SU-DHL-6 (cell line): ENCODE results near the gene BCAS4.
"Not testable (repeated sequence)": the region's sequence is repeated elsewhere in the genome, so short reads cannot be mapped to it uniquely, and the experiment has no call there.

Source experiments
- H2AFZ ChIP-seq: fragments of 200-600 bp; sonication (generic); 2 replicates; pipeline ENCODE4 v1.6.1; 2014; ENCODE audit warnings: low read depth, mild to moderate bottlenecking, moderate library complexity, mixed read lengths, antibody characterized with exemption, low read length; ENCODE audit not compliant: severe bottlenecking
- H3F3A ChIP-seq: fragments of 200-600 bp; shearing (Covaris generic); 2 replicates; pipeline ENCODE4 v1.6.0; 2016; ENCODE audit warnings: antibody characterized with exemption, mild to moderate bottlenecking; ENCODE audit not compliant: insufficient read depth
- H3K27ac ChIP-seq: fragments of 200-600 bp; sonication (generic); 2 replicates; pipeline ENCODE4 v1.5.1; 2016; ENCODE audit warnings: low read depth, mild to moderate bottlenecking, low read length, moderate library complexity, mixed read lengths
- H3K27me3 ChIP-seq: fragments of 200-600 bp; sonication (generic), shearing (Covaris generic); 2 replicates; pipeline ENCODE4 v1.6.0; 2014; ENCODE audit warnings: mild to moderate bottlenecking, low read length
- H3K36me3 ChIP-seq: fragments of 200-600 bp; sonication (generic); 2 replicates; pipeline ENCODE4 v1.6.1; 2014; ENCODE audit warnings: mild to moderate bottlenecking, low read length, mixed read lengths
- H3K4me2 ChIP-seq: fragments of 300-600, 200-600 bp; shearing (Covaris generic), sonication (generic); 2 replicates; pipeline ENCODE4 v1.6.0; 2014; ENCODE audit warnings: low read length, low read depth, mild to moderate bottlenecking; ENCODE audit not compliant: poor library complexity, severe bottlenecking
- H3K4me3 ChIP-seq: fragments of 200-600 bp; sonication (generic); 2 replicates; pipeline ENCODE4 v1.5.1; 2014; ENCODE audit warnings: antibody characterized with exemption, low read length, mild to moderate bottlenecking, mixed read lengths; ENCODE audit not compliant: insufficient read depth, poor library complexity, severe bottlenecking
- H3K79me2 ChIP-seq: fragments of 200-600 bp; sonication (generic); 2 replicates; pipeline ENCODE4 v1.6.1; 2014; ENCODE audit warnings: mild to moderate bottlenecking, low read length, moderate library complexity; ENCODE audit not compliant: insufficient read depth
- H3K9ac ChIP-seq: fragments of 200-600 bp; sonication (generic); 2 replicates; pipeline ENCODE4 v1.7.0; 2014; ENCODE audit warnings: mild to moderate bottlenecking, low read length
- H3K9me2 ChIP-seq: fragments of 200-600 bp; sonication (generic); replicated peaks from 2 replicates; pipeline ENCODE4 v1.6.1; 2014; ENCODE audit warnings: low read length; ENCODE audit not compliant: insufficient read depth
- H3K9me3 ChIP-seq: fragments of 200-600 bp; sonication (generic); 2 replicates; pipeline ENCODE4 v1.6.1; 2014; ENCODE audit warnings: low read length, mixed read lengths; ENCODE audit not compliant: insufficient read depth
- H4K20me1 ChIP-seq: fragments of 200-600 bp; sonication (generic); 2 replicates; pipeline ENCODE4 v1.6.1; 2014; ENCODE audit warnings: low read depth, mild to moderate bottlenecking, antibody characterized with exemption, low read length, moderate library complexity, mixed read lengths
- EZH2phosphoT487 ChIP-seq: fragments of 200-600 bp; sonication (generic), shearing (Covaris generic); conservative IDR thresholded peaks from 2 replicates; pipeline ENCODE4 v1.6.1; 2018; ENCODE audit warnings: mild to moderate bottlenecking, antibody characterized with exemption, low read length, moderate library complexity, mixed read lengths
- TF ChIP-seq, protein P1 (sequence below): fragments of 200-600 bp; sonication (generic); IDR thresholded peaks from one replicate; pipeline ENCODE4 v1.5.1; 2017; ENCODE audit warnings: antibody characterized with exemption, mild to moderate bottlenecking, low read length, moderate library complexity; ENCODE audit not compliant: insufficient read depth, poor library complexity, severe bottlenecking

Gene BCAS4

DNA sequence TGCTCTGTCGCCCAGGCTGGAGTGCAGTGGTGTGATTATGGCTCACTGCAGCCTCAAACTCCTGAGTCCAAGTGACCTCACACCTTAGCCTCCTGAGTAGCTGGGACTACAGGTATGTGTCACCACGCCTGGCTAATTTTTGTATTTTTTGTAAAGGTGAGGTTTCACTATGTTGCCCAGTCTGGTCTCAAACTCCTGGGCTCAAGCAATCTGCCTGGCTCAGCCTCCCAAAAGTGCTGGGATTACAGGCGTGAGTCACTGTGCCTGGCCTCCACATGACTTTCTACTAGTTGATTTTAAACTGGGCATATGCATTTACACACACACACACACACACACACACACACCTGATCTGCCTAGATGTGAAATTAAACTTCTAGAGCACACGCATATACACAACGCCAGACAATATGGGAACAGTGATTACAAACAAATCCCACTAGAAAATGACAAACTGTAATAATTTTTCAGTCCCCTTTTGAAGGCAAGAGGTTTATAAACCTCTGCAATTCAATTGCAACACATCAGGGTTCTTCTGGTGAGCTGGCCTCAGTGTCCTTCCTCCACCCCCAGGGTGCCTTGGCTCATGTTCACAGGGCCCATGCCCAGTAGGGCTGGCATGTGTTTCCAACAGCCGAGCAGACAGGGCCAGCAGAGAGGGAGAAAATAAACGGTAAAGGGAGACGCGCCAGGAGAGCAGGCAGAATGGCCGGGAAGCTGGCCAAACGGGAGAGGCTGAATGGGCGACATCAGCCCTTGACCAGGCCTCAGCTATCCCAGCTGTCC is 32.2 kb upstream of the BCAS4 start:
- Histone ChIP-seq H3K79me2 (no peaks in the 10 kb centered on the region), H3K36me3 (no peaks in the 10 kb centered on the region), H3K9ac (no peak overlapping the region), H4K20me1 (no peaks in the 10 kb centered on the region), H3K4me2 (no peak overlapping the region), H3K9me2 (no peaks in the 10 kb centered on the region), H3F3A (no peaks in the 10 kb centered on the region), H3K27ac (no peak overlapping the region), H2AFZ (no peak overlapping the region), H3K27me3 (no peaks in the 10 kb centered on the region), H3K4me3 (no peak overlapping the region), H3K9me3 (no peaks in the 10 kb centered on the region)
- no peak for TF ChIP-seq EZH2phosphoT487
- TF ChIP-seq, protein P1, sequence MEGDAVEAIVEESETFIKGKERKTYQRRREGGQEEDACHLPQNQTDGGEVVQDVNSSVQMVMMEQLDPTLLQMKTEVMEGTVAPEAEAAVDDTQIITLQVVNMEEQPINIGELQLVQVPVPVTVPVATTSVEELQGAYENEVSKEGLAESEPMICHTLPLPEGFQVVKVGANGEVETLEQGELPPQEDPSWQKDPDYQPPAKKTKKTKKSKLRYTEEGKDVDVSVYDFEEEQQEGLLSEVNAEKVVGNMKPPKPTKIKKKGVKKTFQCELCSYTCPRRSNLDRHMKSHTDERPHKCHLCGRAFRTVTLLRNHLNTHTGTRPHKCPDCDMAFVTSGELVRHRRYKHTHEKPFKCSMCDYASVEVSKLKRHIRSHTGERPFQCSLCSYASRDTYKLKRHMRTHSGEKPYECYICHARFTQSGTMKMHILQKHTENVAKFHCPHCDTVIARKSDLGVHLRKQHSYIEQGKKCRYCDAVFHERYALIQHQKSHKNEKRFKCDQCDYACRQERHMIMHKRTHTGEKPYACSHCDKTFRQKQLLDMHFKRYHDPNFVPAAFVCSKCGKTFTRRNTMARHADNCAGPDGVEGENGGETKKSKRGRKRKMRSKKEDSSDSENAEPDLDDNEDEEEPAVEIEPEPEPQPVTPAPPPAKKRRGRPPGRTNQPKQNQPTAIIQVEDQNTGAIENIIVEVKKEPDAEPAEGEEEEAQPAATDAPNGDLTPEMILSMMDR = no peak

DNA sequence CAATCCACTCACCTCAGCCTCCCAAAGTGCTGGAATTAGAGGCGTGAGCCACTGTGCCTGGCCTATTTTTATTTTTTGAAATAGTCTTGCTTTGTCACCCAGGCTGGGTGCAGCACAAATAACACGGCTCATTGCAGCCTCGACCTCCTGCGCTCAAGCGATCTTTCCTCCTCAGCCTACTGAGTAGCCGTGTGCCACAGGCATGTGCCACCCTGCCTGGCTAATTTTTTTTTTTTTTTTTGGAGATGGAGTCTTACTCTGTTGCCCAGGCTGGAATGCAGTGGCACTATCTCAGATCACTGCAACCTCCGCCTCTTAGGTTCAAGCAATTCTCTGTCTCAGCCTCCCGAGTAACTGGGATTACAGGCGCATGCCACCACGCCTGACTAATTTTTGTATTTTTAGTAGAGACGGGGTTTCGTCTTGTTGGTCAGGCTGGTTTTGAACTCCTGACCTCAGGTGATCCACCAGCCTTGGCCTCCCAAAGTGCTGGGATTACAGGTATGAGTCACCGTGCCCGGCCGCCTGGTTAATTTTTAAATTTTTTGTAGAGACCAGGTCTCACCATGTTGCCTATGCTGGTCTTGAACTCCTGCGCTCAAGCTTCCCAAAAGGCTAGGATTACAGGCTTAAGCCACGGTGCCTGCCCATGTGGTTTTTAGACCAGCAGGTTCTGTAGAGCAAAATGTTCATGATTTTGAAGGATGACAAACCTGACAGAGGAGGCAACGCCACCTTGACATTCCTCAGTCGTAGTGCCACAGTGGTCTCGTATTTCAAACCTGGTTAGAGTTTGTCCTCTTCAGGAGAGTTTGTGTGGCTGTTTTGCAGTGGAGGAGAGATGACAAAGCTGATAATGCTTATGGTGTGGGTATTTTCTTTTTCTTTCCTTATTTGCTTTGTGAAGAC is 31.1 kb upstream of the BCAS4 start:
- H4K20me1 ChIP-seq, H3K9me3 ChIP-seq, H3K4me2 ChIP-seq, H3K79me2 ChIP-seq, H3K9me2 ChIP-seq, H3K27me3 ChIP-seq, H3F3A ChIP-seq, H2AFZ ChIP-seq, H3K4me3 ChIP-seq, H3K36me3 ChIP-seq, H3K9ac ChIP-seq, H3K27ac ChIP-seq: not testable (repeated sequence)

DNA sequence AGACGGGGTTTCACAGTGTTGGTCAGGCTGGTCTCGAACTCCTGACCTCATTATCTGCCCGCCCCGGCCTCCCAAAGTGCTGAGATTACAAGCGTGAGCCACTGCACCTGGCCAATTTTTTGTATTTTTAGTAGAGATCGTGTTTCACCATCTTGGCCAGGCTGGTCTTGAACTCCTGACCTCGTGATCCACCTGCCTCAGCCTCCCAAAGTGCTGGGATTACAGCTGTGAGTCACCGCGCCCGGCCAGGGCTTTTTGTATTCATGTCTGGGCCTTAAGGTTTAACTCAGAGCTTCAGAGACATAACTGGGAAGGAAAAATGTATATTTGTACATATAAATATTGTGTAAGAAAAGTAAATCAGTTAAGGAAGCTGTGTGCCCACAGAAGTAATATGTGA is 29.6 kb upstream of the BCAS4 start:
- not testable (repeated sequence) for H2AFZ ChIP-seq, H3K36me3 ChIP-seq, H3K27me3 ChIP-seq, H3K79me2 ChIP-seq, H3K27ac ChIP-seq, H3K9me3 ChIP-seq, H3F3A ChIP-seq, H4K20me1 ChIP-seq, H3K9ac ChIP-seq, H3K4me2 ChIP-seq, H3K4me3 ChIP-seq, H3K9me2 ChIP-seq

DNA sequence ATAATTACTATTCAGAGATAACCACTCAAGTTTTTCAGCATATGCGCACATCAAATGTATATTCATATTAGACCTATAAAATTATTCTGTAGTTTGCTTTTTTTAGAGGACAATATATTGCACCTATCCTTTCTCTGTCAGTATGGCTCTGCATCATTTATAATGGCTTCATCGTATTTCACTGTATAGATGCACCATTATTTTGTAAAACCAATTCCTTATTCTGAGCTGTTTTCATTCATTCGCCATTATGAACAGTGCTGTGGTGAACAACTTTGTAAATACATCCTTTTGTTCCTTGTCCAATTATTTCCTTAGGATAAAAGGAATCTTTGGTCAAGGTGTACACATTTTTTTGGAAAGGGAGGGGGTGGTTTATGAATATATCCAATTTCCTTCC is 29.2 kb upstream of the BCAS4 start:
- Histone ChIP-seq H3K27ac (no peak overlapping the region), H3K79me2 (no peaks in the 10 kb centered on the region), H3K36me3 (no peaks in the 10 kb centered on the region), H4K20me1 (no peaks in the 10 kb centered on the region), H2AFZ (no peak overlapping the region), H3K9me3 (no peaks in the 10 kb centered on the region), H3F3A (no peaks in the 10 kb centered on the region), H3K27me3 (no peaks in the 10 kb centered on the region), H3K4me2 (no peak overlapping the region), H3K9ac (no peak overlapping the region), H3K4me3 (no peak overlapping the region), H3K9me2 (no peaks in the 10 kb centered on the region)
- TF ChIP-seq, protein P1 = no peak
- no peak for TF ChIP-seq EZH2phosphoT487

DNA sequence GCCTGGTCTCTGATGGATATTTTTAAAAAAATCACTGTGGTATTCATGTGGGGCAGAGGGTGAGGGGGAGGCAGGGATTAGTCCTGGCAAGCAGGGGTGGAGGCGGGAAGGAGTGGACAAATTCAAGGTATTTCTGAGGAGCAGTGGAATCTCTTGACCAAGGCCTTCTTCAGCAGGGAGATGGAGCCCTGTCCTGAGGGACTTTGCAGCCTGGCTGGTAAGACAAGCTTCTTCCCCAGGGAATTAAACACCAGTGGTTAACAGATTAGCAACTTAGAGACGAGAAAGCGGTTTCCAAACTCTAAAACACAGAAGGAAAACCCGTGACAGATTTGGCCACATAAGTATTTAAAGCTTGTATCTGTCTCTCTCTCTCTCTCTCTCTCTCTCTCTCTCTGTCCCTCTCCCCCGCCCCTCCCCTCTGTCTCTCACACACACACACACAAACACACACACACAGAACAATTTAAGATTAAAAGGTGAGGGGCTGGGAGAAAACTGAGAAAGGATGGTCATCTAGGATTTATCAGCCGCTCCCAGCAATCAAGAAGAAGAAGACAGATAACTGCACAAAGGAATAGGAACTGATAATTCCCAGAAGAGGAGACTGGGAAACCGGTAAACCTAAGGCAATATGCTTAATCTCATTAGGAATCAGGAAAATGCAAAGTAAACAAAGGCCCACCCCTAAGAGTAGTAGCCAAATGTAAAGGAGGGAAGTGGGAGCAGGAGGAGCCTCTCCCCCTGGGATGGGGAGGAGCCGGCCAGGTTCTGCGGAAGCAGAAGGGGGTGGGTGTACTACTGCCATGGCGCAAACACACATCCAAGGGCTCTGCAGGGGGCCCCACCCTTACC is 27.7 kb upstream of the BCAS4 start:
- H3K27ac ChIP-seq, H3K9ac ChIP-seq: not testable (repeated sequence)

DNA sequence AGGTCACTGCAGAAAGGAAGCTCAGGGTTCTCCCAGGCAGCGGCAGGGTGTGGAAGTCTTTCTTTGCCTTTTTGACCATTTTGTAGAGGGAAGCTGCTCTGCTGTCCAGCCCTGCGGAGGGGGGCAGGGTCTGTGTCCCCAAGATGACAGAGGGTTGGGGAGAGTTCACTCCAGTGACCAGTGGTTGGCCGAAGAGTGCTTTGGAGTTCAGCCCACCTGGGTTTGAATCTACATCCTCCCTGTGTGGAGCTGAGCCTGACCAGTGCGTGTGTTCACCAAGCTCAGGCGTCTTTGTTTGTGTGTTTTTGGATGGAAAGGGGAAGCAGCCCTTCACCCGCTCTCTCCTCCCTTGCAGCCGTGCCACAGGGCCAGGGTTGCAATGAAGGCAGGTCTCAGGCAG is 25.9 kb upstream of the BCAS4 start:
- H3K9ac ChIP-seq, H3K4me3 ChIP-seq, H3K27me3 ChIP-seq, H3K9me3 ChIP-seq, H3K4me2 ChIP-seq, H3K79me2 ChIP-seq, H4K20me1 ChIP-seq, H3K9me2 ChIP-seq, H3K27ac ChIP-seq, H3K36me3 ChIP-seq, H3F3A ChIP-seq, H2AFZ ChIP-seq: not testable (repeated sequence)

More for the DNA sequence above, 27.7 kb upstream of the BCAS4 start:
- H2AFZ ChIP-seq, H3K9me3 ChIP-seq, H3K79me2 ChIP-seq, H3F3A ChIP-seq, H3K36me3 ChIP-seq, H3K27me3 ChIP-seq, H3K4me3 ChIP-seq, H3K9me2 ChIP-seq, H3K4me2 ChIP-seq, H4K20me1 ChIP-seq: not testable (repeated sequence)
